Measurements from ENCODE around the gene KLRC3.

GRCh38 chr12:10384191-10384590 is 36.2 kb downstream of the KLRC3 start:
- TF ChIP-seq CTCF (conservative IDR thresholded peaks at IDR 0.05; ENCODE audit: low read depth, low read length): no peak
- TF ChIP-seq EZH2 (IDR thresholded peaks at IDR 0.05; ENCODE audit: borderline replicate concordance, low read depth, low read length, poor library complexity, severe bottlenecking): no peak
